Measurements from ENCODE around the gene CTF1.

DNA sequence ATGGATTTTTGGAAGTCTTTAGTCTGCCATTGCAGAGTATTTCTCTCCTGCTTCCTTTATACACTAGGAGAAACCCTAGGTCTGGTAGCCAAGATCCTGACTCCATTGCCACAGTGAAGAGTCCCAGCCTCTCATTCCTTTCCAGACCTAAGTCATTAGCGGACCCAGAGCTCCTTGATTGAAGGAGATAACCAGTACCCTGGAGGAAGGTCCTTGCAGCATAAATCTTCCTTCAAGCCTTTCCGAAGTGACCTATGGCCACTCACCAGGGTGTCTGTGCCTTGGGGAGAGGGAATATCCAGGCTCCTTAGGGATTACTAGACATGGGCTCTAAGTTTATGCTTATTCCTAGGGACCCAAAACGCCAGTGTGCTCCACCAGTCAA lies 38.3 kb upstream of the CTF1 start:
- TF ChIP-seq CTCF (IDR thresholded peaks at IDR 0.05): no peak
- no peak for TF ChIP-seq POLR2A (IDR thresholded peaks at IDR 0.05)

All from lower leg skin (tissue), 3 donors.